Vagina (tissue), 2 donors: Measurements from ENCODE around the gene GALNT17. TPM values are rescaled to one million over a fixed set of nuclear protein-coding genes. Genes with fewer than 3 reads are reported as not detected.

Experiments
- DNase-seq, 2 donors: peaks; one replicate each; pipeline ENCODE4 v3.0.0-alpha.2; 2017; ENCODE audit errors: extremely low spot score in 2 of 2
- H3K27ac ChIP-seq: fragments of 200-600 bp; sonication (generic); one replicate; pipeline ENCODE4 v1.5.1; 2019
- H3K27me3 ChIP-seq: fragments of 200-600 bp; sonication (generic); one replicate; pipeline ENCODE4 v1.5.1; 2019
- H3K36me3 ChIP-seq, 2 donors: fragments of 200-600 bp; sonication (generic); one replicate each; pipeline ENCODE4 v1.5.1; 2017 to 2019
- H3K4me1 ChIP-seq: fragments of 200-600 bp; sonication (generic); one replicate; pipeline ENCODE4 v1.5.1; 2019
- H3K4me3 ChIP-seq, 2 donors: fragments of 200-600 bp; sonication (generic); 1 replicate in 1 of 2; 2 replicates in 1 of 2; pipeline ENCODE4 v1.5.1; 2016 to 2019
- H3K9me3 ChIP-seq: fragments of 200-600 bp; sonication (generic); one replicate; pipeline ENCODE4 v1.5.1; 2019
- CTCF ChIP-seq, 3 experiments: fragments of 450-650 bp in 2 of 3; fragments of 200-600 bp in 1 of 3; sonication (generic) in 1 of 3; IDR thresholded peaks; one replicate each; pipeline ENCODE4 v1.5.1; 2017 to 2019; ENCODE audit warnings: antibody characterized with exemption in 3 of 3, mild to moderate bottlenecking in 2 of 3, moderate library complexity in 2 of 3
- POLR2A ChIP-seq, 2 donors: fragments of 450-650 bp; IDR thresholded peaks; one replicate each; pipeline ENCODE4 v1.6.1; 2017; ENCODE audit warnings: antibody characterized with exemption in 2 of 2, mild to moderate bottlenecking in 2 of 2, moderate library complexity in 2 of 2
- POLR2AphosphoS5 ChIP-seq, 2 donors: sonication (generic); formaldehyde crosslinking; IDR thresholded peaks; one replicate each; pipeline ENCODE4 v1.9.0; 2017; ENCODE audit warnings: antibody characterized with exemption in 2 of 2, mild to moderate bottlenecking in 2 of 2, low read depth in 1 of 2; ENCODE audit not compliant: insufficient read depth in 1 of 2
- intact Hi-C: fragments of 100-400 bp; cut with DNase I; formaldehyde crosslinking; loops from one replicate; pipeline ENCODE4 v1.15.1; 2023
- total RNA-seq: library from RNA; depleted of rRNA; stranded (reverse); fragments of >200 nt; gene quantifications from one replicate; pipeline ENCODE4 v1.2.3, GENCODE V29; 2016

GALNT17 gene
- total RNA-seq, 1 donor from 2014 or later = 3.9 TPM

GRCh38 chr7:71386152-71386785 lies 254.3 kb downstream of the GALNT17 start:
- H3K36me3 ChIP-seq = no peaks in the 10 kb centered on the region
- no peaks in the 10 kb centered on the region for H3K9me3 ChIP-seq
- no peak overlapping the region for H3K4me3 ChIP-seq
- H3K27ac ChIP-seq = no peak overlapping the region
- no peak for TF ChIP-seq CTCF (IDR thresholded peaks at IDR 0.05)
- TF ChIP-seq POLR2AphosphoS5 (IDR thresholded peaks at IDR 0.05; ENCODE audit: insufficient read depth in 1 of 2, low read depth in 1 of 2) = no peak
- no peak for TF ChIP-seq POLR2A (IDR thresholded peaks at IDR 0.05)
- H3K4me1 ChIP-seq = no peaks in the 10 kb centered on the region
- intact Hi-C loops = no loop called here
- DNase-seq = no peak
- no peaks in the 10 kb centered on the region for H3K27me3 ChIP-seq

- DNase-seq = no peak
- intact Hi-C loops = no loop called here
- Histone ChIP-seq H3K4me3 (no peak overlapping the region), H3K9me3 (no peaks in the 10 kb centered on the region), H3K4me1 (no peaks in the 10 kb centered on the region), H3K27me3 (no peaks in the 10 kb centered on the region), H3K27ac (no peak overlapping the region), H3K36me3 (no peaks in the 10 kb centered on the region)
- no peak for TF ChIP-seq POLR2AphosphoS5 (IDR thresholded peaks at IDR 0.05; ENCODE audit: insufficient read depth in 1 of 2, low read depth in 1 of 2)
- TF ChIP-seq POLR2A (IDR thresholded peaks at IDR 0.05) = no peak
- no peak for TF ChIP-seq CTCF (IDR thresholded peaks at IDR 0.05)
These were observed 256.2 kb downstream of the GALNT17 start for GRCh38 chr7:71388181-71388580.

- no peak for TF ChIP-seq POLR2AphosphoS5 (IDR thresholded peaks at IDR 0.05; ENCODE audit: insufficient read depth in 1 of 2, low read depth in 1 of 2)
- TF ChIP-seq CTCF (IDR thresholded peaks at IDR 0.05) = no peak
- TF ChIP-seq POLR2A (IDR thresholded peaks at IDR 0.05) = no peak
- intact Hi-C loops = no loop called here
- no peaks in the 10 kb centered on the region for H3K4me1 ChIP-seq
- DNase-seq = no peak
- H3K4me3 ChIP-seq = no peak overlapping the region
- no peak overlapping the region for H3K27ac ChIP-seq
- no peaks in the 10 kb centered on the region for H3K27me3 ChIP-seq
- no peaks in the 10 kb centered on the region for H3K9me3 ChIP-seq
- no peaks in the 10 kb centered on the region for H3K36me3 ChIP-seq
These were observed 258.0 kb downstream of the GALNT17 start for GRCh38 chr7:71389976-71390375.

GRCh38 chr7:71393661-71394060 lies 261.7 kb downstream of the GALNT17 start:
- no peaks in the 10 kb centered on the region for H3K36me3 ChIP-seq
- H3K4me3 ChIP-seq = no peak overlapping the region
- no peaks in the 10 kb centered on the region for H3K9me3 ChIP-seq
- no peaks in the 10 kb centered on the region for H3K4me1 ChIP-seq
- intact Hi-C loops = no loop called here
- H3K27me3 ChIP-seq = no peaks in the 10 kb centered on the region
- TF ChIP-seq CTCF (IDR thresholded peaks at IDR 0.05) (no peak), POLR2AphosphoS5 (IDR thresholded peaks at IDR 0.05; ENCODE audit: insufficient read depth in 1 of 2, low read depth in 1 of 2) (no peak), POLR2A (IDR thresholded peaks at IDR 0.05) (no peak)
- no peak overlapping the region for H3K27ac ChIP-seq
- no peak for DNase-seq

- no peaks in the 10 kb centered on the region for H3K4me1 ChIP-seq
- no peaks in the 10 kb centered on the region for H3K36me3 ChIP-seq
- intact Hi-C loops = no loop called here
- H3K27me3 ChIP-seq = no peaks in the 10 kb centered on the region
- no peak overlapping the region for H3K4me3 ChIP-seq
- TF ChIP-seq POLR2AphosphoS5 (IDR thresholded peaks at IDR 0.05; ENCODE audit: insufficient read depth in 1 of 2, low read depth in 1 of 2) = no peak
- no peak for TF ChIP-seq CTCF (IDR thresholded peaks at IDR 0.05)
- TF ChIP-seq POLR2A (IDR thresholded peaks at IDR 0.05) = no peak
- H3K27ac ChIP-seq = no peak overlapping the region
- H3K9me3 ChIP-seq = no peaks in the 10 kb centered on the region
- no peak for DNase-seq
These were observed 270.7 kb downstream of the GALNT17 start for GRCh38 chr7:71402684-71403083.
